ENCODE data around the gene HAGH.
"Not testable (repeated sequence)": the region's sequence is repeated elsewhere in the genome, so short reads cannot be mapped to it uniquely, and the experiment has no call there.

HAGH gene

GRCh38 chr16:1810106-1810505 is 16.5 kb downstream of the HAGH start:
- no peak for DNase-seq

GRCh38 chr16:1809281-1809801 is 17.3 kb downstream of the HAGH start:
- DNase-seq, result no peak

DNA sequence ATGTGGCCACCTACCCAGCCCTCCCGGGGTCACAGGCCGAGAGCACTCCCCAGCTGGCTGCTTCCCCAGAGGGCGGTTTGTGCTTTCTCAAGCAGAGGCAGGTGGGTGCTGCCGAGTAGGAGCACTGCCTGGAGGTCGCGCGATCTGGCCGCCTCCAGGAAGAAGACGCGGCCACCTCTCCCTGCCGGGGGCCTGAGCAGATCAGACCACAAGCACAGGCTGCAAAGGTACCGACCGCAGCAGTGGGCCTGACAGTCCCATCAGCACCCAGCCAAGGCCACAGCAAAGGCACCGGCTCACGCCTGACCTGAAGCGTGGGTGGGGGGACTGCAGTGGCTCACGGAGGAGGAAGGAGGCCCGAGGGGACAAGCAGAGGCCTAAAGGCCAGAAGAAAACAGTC is 17.9 kb downstream of the HAGH start:
- no peak for DNase-seq

- no peak for DNase-seq
These were observed 19.0 kb downstream of the HAGH start for GRCh38 chr16:1807626-1808025.

DNA sequence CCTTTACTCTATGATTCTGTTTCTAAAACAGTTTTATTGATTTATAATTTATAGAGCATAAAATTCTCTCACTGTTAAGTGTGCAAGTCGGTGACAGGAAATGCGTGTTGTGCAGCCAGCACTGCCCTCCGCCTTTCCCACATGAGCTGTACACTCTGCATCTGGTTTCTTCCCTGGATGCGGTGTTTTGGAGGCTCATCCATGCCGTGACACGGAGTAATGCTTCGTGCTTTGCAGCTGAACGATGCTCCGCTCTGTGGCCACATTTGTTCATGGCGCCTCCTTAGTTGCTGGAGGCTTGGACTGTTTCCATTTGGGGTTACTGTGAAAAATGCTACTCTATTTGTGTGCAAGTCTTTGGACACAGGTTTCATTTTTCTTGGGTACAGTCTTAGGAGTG is 25.9 kb downstream of the HAGH start:
- no peak for DNase-seq

DNA sequence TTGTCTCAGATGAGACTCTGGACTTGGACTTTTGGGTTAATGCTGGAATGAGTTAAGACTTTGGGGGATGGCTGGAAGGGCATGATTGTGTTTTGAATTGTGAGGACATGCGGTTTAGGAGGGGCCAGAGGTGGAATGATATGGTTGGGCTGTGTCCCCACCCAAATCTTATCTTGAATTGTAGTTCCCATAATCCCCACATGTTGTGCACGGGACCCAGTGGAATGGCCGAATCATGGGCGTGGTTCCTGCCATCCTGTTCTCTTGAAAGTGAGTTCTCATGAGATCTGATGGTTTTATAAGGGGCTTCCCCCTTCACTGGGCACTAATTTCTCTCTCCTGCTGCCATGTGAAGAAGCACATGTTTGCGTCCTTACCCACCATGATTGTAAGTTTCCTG is 27.4 kb downstream of the HAGH start:
- DNase-seq, result not testable (repeated sequence)

GRCh38 chr16:1794908-1795666 is 31.5 kb downstream of the HAGH start:
- no peak for DNase-seq

GRCh38 chr16:1794221-1794871 is 32.3 kb downstream of the HAGH start:
- no peak for DNase-seq

DNA sequence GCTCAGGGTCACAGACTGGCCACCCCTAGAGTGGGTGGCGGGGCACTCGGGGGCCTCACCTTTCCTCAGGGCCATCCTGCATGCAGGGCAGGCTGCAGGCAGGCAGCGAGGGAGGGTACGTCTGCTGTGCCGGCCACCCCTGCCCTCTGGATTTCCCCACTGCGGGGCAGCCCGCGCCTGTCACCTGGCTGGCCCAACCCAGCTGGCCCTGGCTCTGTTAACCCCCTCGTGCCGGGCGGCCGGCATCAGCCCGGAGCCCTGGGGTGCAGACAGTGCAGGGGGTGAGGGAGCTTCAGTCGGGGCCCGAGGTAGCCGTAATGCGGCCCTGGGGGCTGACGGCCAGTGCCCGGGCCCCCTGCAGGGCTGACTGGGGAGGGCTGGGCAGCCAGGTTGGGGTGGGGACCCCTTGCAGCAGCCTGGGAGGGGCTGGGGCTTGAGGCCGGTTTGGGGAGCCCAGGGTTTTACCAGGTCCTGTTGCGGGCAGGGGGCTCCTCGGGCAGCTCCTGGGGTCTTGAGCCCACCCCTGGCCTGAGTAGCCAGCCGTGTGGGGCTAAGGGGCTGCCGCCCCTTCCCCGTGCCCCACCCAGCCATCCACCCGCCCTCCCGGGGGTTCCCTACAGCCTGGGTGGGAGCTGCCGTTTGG is 32.9 kb downstream of the HAGH start, which contains the start of gene IGFALS:
IGFALS (minus strand) TSS at position 128 of the 643 bp plus-strand sequence; CDS start at position 75, 53 bp downstream.
- no peak for DNase-seq

- DNase-seq, result no peak
These were observed 33.6 kb downstream of the HAGH start for GRCh38 chr16:1792836-1793577.

DNA sequence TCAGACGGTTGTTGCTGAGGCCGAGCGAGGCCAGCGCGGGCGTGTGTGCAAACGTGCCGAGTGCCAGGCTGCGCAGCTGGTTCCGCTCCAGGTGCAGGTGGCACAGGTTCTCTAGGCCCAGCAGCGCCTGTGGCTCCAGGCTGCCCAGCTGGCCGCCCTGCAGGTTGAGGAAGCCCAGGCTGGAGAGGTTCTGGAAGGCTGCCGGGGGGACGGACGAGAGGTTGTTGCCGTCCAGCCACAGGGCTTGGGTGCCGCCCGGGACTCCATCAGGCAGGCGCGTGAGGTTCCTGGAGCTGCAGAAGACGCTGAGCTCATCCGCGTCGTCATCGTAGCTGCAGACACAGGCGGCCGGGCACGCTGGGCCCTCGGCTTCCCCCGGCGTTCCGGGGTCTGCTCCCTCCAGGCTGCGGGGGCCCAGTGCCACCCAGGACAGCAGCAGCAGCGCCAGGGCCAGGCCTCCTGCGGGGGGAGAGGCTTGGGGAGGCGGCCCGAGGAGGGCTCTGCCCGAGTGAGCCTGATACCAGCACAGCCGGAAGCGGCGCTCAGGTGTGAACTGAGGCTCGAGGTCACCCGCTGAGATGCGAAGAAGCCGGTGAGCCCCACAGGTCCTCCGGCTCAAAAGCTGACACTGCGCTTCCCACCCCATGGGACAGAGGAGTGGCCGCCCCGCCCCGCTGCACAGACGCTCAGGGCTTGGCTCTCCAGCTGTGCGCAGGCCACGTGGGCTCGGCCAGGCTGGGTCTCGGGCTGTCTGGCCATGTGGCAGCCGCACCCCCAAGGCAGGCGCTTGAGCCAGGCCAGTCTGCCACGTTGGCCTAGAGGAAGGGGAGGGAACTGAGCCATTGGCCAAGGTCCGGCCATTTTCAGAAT is 34.4 kb downstream of the HAGH start:
- no peak for DNase-seq

GRCh38 chr16:1791256-1791942 is 35.2 kb downstream of the HAGH start:
- no peak for DNase-seq

DNA sequence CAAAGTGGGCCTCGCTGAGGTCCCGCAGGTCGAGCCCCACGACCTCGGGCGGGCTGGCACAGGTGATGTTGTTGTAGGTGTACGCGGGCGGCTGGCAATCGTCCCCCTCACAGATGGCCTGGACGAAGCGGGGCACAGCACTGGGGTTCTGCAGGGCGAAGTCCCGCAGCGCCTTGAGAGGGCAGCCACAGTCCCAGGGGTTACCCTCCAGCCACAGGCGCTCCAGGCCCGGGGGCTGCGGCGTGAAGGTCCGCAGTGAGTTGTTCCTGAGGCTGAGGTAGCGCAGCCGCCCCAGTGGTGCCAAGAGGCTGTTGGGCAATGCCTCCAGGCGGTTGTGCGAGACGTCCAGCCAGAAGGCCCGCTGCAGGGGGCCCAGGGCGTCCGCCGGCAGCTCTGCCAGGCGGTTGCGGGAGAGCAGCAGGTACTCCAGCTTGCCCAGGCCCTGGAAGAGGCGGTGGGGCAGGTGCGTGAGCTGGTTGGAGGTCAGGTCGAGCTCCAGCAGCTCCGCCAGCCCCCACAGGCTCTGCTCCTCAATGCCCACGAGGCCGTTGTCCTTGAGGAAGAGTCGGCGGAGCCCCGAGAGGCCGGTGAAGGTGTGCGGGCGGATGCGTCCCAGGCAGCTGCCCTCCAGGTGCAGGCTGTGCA is 35.9 kb downstream of the HAGH start:
- DNase-seq, result no peak

GRCh38 chr16:1790261-1790610 is 36.4 kb downstream of the HAGH start:
- no peak for DNase-seq

GRCh38 chr16:1789643-1790045 is 37.0 kb downstream of the HAGH start:
- no peak for DNase-seq

DNA sequence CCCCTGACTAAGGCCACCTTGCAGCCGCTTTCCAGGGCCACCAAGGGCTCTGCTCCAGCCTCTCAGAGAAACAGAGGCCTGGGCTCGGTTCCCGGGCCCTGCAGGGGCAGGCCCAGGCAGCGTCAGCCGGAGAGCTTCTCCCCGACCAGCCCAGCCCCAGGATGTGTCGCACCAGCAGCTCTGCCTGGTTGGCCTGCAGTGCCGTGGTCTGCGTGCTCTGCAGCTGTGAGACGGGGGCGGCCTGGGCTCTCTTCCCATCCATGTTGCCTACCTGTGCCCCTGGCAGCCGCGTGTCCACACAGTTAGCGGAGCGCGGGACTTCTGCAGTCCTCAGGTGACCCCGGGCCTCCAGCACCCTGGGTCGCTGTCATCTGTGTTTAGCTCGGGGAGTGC is 37.9 kb downstream of the HAGH start:
- DNase-seq, result no peak

- no peak for DNase-seq
These were observed 38.4 kb downstream of the HAGH start for GRCh38 chr16:1788095-1788707.

DNA sequence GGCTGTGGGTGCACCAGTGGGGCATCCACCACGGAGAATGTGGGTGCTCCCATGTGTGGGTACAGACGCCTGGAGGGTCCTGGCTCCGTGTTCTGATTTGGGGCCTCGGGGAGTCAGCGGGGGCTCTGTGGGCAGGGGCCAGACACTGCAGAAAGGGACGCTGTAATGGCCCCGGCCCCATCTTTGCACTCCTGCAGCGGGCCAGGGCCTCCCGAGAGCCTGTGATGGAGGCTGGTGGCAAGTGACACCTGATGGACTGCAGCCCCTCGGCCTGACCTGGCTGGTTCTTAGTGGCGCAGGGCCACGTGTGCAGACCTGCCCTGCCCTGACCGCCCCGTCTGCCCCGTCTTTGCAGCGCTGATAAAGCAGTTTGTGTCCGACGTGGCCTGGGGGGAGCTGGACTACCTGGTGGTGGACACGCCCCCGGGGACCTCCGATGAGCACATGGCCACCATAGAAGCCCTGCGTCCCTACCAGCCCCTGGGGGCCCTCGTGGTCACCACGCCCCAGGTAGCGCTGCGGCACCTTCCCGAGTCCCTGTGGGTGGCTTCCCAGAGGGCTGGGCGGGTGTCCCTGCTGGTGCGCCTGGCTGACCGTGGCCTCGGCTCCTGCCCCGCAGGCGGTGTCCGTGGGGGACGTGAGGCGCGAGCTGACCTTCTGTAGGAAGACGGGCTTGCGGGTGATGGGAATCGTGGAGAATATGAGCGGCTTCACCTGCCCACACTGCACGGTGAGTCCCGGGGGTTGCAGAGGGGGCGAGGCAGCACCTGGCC is 39.1 kb downstream of the HAGH start:
- DNase-seq, result no peak

GRCh38 chr16:1787056-1787321 is 39.6 kb downstream of the HAGH start:
- no peak for DNase-seq
